Ascending aorta (tissue), 2 donors: ENCODE results near the gene NOTCH1. TPM values are rescaled to one million over a fixed set of nuclear protein-coding genes. Genes with fewer than 3 reads are reported as not detected.

Source experiments
- DNase-seq, 2 donors: peaks; one replicate each; pipeline ENCODE4 v3.0.0-alpha.2; 2019; ENCODE audit warnings: low spot score in 2 of 2
- H3K27ac ChIP-seq, 2 donors: fragments of 200-600 bp; sonication (generic); one replicate each; pipeline ENCODE4 v1.5.1; 2016 to 2017; ENCODE audit warnings: mild to moderate bottlenecking in 1 of 2
- H3K27me3 ChIP-seq: fragments of 200-600 bp; sonication (generic); one replicate; pipeline ENCODE4 v1.5.1; 2017
- H3K36me3 ChIP-seq, 2 donors: fragments of 200-600 bp; sonication (generic); one replicate each; pipeline ENCODE4 v1.5.1; 2016
- H3K4me1 ChIP-seq, 2 donors: fragments of 200-600 bp; sonication (generic); one replicate each; pipeline ENCODE4 v1.5.1; 2016 to 2017; ENCODE audit warnings: mild to moderate bottlenecking in 1 of 2
- H3K4me3 ChIP-seq, 2 donors: fragments of 200-600 bp; sonication (generic); one replicate each; pipeline ENCODE4 v1.5.1; 2016 to 2017; ENCODE audit warnings: mild to moderate bottlenecking in 1 of 2
- H3K9me3 ChIP-seq, 2 donors: fragments of 200-600 bp; sonication (generic); one replicate each; pipeline ENCODE4 v1.5.1; 2016
- intact Hi-C: fragments of 100-400 bp; cut with DNase I; formaldehyde crosslinking; loops from one replicate; pipeline ENCODE4 v1.15.1; 2023
- total RNA-seq: library from RNA; depleted of rRNA; stranded (reverse); fragments of >200 nt; gene quantifications from one replicate; pipeline ENCODE4 v1.1.0, GENCODE V29; 2016
- TF ChIP-seq, protein P1 (sequence below), 3 experiments: fragments of 200-600 bp in 2 of 3; fragments of 450-650 bp in 1 of 3; sonication (generic) in 2 of 3; IDR thresholded peaks; one replicate each; pipeline ENCODE4 v1.5.1; 2016 to 2019; ENCODE audit warnings: antibody characterized with exemption in 3 of 3, mild to moderate bottlenecking in 1 of 3, moderate library complexity in 1 of 3

The NOTCH1 gene
- total RNA-seq, 1 donor from 2014 or later: 120 TPM

DNA sequence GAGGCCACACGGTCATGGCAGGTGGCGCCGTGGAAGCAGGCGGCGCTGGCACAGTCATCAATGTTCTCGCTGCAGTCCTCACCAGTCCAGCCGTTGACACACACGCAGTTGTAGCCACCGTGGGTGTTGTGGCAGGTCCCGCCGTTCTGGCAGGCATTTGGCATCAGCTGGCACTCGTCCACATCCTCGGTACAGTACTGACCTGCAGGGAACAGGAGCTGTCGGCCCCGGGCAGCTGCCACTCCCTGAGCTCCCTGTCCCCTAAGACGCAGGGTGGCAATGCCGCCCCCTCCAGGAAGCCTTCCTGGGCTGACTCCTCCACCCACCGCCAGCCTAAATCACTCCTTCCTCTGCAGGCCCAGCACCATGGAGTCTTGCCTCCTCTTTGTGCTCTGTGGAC is 27.2 kb downstream of the NOTCH1 start:
- intact Hi-C loops: no loop called here
- no peaks in the 10 kb centered on the region for H3K9me3 ChIP-seq
- H3K4me1 ChIP-seq: no peaks in the 10 kb centered on the region
- H3K27me3 ChIP-seq: no peaks in the 10 kb centered on the region
- no peak overlapping the region for H3K4me3 ChIP-seq
- peaks cover 72 to 80% of the 10 kb centered on the region in 2 donors for H3K36me3 ChIP-seq
- DNase-seq: no peak
- H3K27ac ChIP-seq: no peak overlapping the region
- TF ChIP-seq, protein P1, sequence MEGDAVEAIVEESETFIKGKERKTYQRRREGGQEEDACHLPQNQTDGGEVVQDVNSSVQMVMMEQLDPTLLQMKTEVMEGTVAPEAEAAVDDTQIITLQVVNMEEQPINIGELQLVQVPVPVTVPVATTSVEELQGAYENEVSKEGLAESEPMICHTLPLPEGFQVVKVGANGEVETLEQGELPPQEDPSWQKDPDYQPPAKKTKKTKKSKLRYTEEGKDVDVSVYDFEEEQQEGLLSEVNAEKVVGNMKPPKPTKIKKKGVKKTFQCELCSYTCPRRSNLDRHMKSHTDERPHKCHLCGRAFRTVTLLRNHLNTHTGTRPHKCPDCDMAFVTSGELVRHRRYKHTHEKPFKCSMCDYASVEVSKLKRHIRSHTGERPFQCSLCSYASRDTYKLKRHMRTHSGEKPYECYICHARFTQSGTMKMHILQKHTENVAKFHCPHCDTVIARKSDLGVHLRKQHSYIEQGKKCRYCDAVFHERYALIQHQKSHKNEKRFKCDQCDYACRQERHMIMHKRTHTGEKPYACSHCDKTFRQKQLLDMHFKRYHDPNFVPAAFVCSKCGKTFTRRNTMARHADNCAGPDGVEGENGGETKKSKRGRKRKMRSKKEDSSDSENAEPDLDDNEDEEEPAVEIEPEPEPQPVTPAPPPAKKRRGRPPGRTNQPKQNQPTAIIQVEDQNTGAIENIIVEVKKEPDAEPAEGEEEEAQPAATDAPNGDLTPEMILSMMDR (IDR thresholded peaks at IDR 0.05): no peak

DNA sequence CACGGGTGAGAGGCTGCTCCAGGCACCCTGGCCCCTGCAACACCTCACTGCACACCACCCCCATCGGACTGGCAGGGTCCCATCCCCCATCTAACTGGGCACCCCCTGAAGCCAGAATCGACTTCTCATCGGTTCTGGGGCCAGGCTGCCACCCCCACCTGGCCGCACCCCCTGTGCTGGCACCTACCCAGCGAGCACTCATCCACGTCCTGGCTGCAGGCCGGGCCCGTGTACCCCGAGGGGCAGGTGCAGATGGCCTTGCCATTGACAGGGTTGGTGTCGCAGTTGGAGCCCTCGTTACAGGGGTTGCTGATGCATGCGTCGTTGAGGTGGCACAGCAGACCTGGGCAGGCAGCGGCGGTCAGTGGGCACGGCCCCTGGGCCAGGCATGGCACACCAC is 27.9 kb downstream of the NOTCH1 start:
- H3K27me3 ChIP-seq: no peaks in the 10 kb centered on the region
- H3K4me1 ChIP-seq: no peaks in the 10 kb centered on the region
- no peak overlapping the region for H3K27ac ChIP-seq
- H3K36me3 ChIP-seq: peaks cover 72 to 80% of the 10 kb centered on the region in 2 donors
- H3K9me3 ChIP-seq: no peaks in the 10 kb centered on the region
- DNase-seq: no peak
- TF ChIP-seq, protein P1 (IDR thresholded peaks at IDR 0.05): no peak
- no peak overlapping the region for H3K4me3 ChIP-seq
- intact Hi-C loops: no loop called here

DNA sequence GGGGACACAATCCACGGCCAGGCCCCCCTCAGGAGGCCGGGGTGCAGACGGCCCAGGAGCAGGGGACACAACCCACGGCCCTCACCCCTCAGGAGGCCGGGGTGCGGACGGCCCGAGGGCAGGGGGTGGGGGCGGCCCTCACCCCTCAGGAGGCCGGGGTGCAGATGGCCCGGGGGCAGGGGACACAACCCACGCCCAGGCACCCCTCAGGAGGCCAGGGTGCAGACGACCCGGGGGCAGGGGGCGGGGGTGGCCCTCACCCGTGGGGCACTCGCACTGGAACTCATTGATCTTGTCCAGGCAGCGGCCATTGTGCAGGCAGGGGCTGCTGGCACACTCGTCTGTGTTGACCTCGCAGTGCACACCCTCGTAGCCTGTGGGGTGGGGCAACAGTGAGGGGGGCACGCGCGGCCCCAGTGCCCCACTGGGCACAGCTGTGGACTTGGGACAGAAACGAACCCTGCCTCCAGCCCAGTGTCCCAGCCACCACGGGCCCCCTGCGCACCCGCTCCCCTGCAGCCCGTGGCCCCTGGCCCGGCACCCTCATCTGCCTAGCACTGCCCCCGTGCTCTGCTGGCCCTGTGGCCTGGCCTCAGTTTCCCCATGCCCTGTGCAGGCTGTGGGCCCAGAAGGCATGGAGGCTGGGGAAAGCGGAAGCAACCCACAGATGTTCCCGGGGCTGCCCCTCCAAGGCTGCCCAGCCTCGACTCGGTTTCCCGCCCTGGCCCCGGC is 28.7 kb downstream of the NOTCH1 start:
- Histone ChIP-seq H3K4me3 (no peak overlapping the region), H3K4me1 (no peaks in the 10 kb centered on the region), H3K27ac (no peak overlapping the region), H3K27me3 (no peaks in the 10 kb centered on the region), H3K36me3 (peaks cover 72 to 80% of the 10 kb centered on the region in 2 donors), H3K9me3 (no peaks in the 10 kb centered on the region)
- TF ChIP-seq, protein P1 (IDR thresholded peaks at IDR 0.05): no peak
- intact Hi-C loops: no loop called here
- no peak for DNase-seq

DNA sequence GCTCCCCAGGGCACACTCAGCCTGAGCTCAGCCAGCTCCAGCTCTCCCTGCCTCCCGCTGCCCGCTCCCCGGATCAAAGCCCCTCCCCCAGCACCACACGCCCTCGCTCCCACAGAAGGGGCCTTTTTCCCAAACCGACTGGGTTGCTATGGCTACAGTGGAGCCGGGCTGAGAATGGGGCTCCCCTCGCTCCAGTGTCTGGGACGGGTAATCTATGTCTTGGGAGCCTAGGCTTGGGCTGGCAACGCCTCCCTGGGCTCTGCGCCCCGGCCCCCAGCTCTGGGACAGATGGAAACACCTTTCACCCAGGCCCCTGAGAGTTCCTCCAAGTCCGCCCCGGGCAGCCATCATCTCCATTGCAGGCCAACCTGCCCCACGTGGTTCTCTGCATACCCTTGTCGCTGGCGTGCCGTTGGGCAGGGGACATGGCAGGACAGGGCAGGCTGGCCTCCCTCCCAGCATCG is 29.6 kb downstream of the NOTCH1 start:
- no peaks in the 10 kb centered on the region for H3K4me1 ChIP-seq
- H3K9me3 ChIP-seq: no peaks in the 10 kb centered on the region
- H3K27ac ChIP-seq: no peak overlapping the region
- H3K36me3 ChIP-seq: peaks cover 82 to 87% of the 10 kb centered on the region in 2 donors
- DNase-seq: no peak
- H3K27me3 ChIP-seq: no peaks in the 10 kb centered on the region
- intact Hi-C loops: no loop called here
- no peak overlapping the region for H3K4me3 ChIP-seq
- TF ChIP-seq, protein P1 (IDR thresholded peaks at IDR 0.05): no peak

DNA sequence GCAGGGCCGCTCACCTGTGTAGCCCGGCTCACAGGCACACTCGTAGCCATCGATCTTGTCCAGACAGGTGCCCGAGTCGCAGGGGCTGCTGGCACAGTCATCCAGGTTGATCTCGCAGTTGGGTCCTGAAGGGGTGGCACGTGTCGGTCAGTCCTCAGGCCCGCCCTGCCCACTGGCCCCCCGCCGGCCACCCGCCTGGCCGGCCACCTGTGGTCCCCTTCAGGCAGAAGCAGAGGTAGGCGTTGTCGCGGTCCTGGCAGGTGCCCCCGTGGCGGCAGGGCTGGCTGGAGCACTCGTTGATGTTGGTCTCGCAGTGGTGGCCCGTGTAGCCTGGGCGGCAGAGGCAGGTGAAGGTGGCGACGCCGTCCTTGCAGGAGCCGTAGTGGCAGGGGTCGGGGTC is 30.6 kb downstream of the NOTCH1 start:
- peaks cover 91 to 97% of the 10 kb centered on the region in 2 donors for H3K36me3 ChIP-seq
- DNase-seq: no peak
- no peak overlapping the region for H3K27ac ChIP-seq
- H3K4me3 ChIP-seq: no peak overlapping the region
- H3K9me3 ChIP-seq: no peaks in the 10 kb centered on the region
- no peaks in the 10 kb centered on the region for H3K4me1 ChIP-seq
- TF ChIP-seq, protein P1 (IDR thresholded peaks at IDR 0.05): no peak
- no peaks in the 10 kb centered on the region for H3K27me3 ChIP-seq
- intact Hi-C loops: no loop called here
